ENCODE measurements around the gene CEP128.

The CEP128 gene

GRCh38 chr14:80768646-80769045 is 172.9 kb downstream of the CEP128 start:
- no peak for DNase-seq

GRCh38 chr14:80764921-80765507 is 176.5 kb downstream of the CEP128 start:
- DNase-seq, result no peak

GRCh38 chr14:80764496-80764895 is 177.0 kb downstream of the CEP128 start:
- no peak for DNase-seq

- DNase-seq, result no peak
These were observed 178.8 kb downstream of the CEP128 start for GRCh38 chr14:80762641-80763228.

GRCh38 chr14:80754696-80755095 is 186.8 kb downstream of the CEP128 start:
- DNase-seq, result no peak

GRCh38 chr14:80751285-80751684 is 190.3 kb downstream of the CEP128 start:
- DNase-seq, result no peak

- DNase-seq, result no peak
These were observed 215.3 kb downstream of the CEP128 start for GRCh38 chr14:80726211-80726610.

- DNase-seq, result no peak
These were observed 222.6 kb downstream of the CEP128 start for GRCh38 chr14:80718940-80719339.

GRCh38 chr14:80714474-80714873 is 227.1 kb downstream of the CEP128 start:
- DNase-seq, result no peak

GRCh38 chr14:80713076-80713850 is 228.3 kb downstream of the CEP128 start:
- DNase-seq, result no peak

GRCh38 chr14:80705241-80705980 is 236.1 kb downstream of the CEP128 start:
- DNase-seq, result no peak

GRCh38 chr14:80700601-80701000 is 240.9 kb downstream of the CEP128 start:
- DNase-seq, result no peak

- DNase-seq, result no peak
These were observed 241.7 kb downstream of the CEP128 start for GRCh38 chr14:80699861-80700260.

- no peak for DNase-seq
These were observed 242.6 kb downstream of the CEP128 start for GRCh38 chr14:80698974-80699373.

GRCh38 chr14:80695869-80696268 is 245.7 kb downstream of the CEP128 start:
- no peak for DNase-seq

- DNase-seq, result no peak
These were observed 248.6 kb downstream of the CEP128 start for GRCh38 chr14:80692903-80693302.

- no peak for DNase-seq
These were observed 259.9 kb downstream of the CEP128 start for GRCh38 chr14:80681651-80682050.

- no peak for DNase-seq
These were observed 262.3 kb downstream of the CEP128 start for GRCh38 chr14:80679273-80679672.

- no peak for DNase-seq
These were observed 263.1 kb downstream of the CEP128 start for GRCh38 chr14:80678436-80678835.

- no peak for DNase-seq
These were observed 272.1 kb downstream of the CEP128 start for GRCh38 chr14:80669426-80669825.

GRCh38 chr14:80664576-80664975 is 277.0 kb downstream of the CEP128 start:
- no peak for DNase-seq

- DNase-seq, result no peak
These were observed 278.0 kb downstream of the CEP128 start for GRCh38 chr14:80663541-80663940.

- no peak for DNase-seq
These were observed 281.8 kb downstream of the CEP128 start for GRCh38 chr14:80659783-80660182.

- DNase-seq, result no peak
These were observed 282.8 kb downstream of the CEP128 start for GRCh38 chr14:80658733-80659132.

All from inflammatory macrophage treated with lipopolysaccharide for 1 hour (primary cell).